ENCODE measurements around the gene MICAL3. TPM values are rescaled to one million over a fixed set of nuclear protein-coding genes. Genes with fewer than 3 reads are reported as not detected.

MICAL3 gene
- total RNA-seq, 4 donors from 2014 or later, result 15.8 to 45.4 (median 31.6) TPM

DNA sequence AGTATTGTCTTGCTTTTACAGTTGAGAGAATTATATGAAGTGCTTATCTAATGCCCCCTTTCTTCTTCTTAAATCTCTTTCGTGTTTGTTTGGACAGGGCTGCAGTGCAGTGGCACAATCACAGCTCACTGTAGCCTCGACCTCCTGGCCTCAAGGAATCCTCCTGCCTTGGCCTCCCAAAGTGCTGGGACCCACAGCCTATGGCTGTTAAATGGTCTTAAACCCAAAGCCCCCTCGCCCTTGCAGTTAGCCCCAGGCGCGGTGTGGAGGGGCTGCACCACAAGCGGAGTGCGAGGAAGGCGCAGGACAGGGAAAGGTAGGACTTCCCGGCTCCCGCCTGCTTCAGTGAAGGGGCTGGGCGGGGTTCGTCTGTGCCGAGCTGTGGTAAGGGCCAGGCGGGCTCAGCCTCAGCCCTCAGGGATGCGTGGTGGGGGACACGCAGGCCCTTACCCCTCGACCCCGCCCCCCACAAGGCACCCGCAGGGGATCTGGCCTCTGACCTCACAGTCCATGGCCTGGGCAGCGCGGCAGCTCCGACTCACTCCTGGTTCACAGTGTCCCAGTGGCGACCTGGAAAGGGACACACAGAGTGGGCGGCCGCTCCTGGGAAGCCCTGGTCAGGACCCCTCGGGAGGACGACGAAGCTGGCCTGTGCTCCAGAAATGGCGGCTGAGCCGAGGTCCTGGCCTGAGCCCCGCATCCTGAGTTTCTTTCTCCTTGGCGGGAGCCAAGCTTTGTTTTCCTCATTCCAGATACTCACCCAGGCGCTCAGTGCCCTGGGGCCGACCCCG, 274.6 kb downstream of the MICAL3 start:
- TF ChIP-seq, protein P1, sequence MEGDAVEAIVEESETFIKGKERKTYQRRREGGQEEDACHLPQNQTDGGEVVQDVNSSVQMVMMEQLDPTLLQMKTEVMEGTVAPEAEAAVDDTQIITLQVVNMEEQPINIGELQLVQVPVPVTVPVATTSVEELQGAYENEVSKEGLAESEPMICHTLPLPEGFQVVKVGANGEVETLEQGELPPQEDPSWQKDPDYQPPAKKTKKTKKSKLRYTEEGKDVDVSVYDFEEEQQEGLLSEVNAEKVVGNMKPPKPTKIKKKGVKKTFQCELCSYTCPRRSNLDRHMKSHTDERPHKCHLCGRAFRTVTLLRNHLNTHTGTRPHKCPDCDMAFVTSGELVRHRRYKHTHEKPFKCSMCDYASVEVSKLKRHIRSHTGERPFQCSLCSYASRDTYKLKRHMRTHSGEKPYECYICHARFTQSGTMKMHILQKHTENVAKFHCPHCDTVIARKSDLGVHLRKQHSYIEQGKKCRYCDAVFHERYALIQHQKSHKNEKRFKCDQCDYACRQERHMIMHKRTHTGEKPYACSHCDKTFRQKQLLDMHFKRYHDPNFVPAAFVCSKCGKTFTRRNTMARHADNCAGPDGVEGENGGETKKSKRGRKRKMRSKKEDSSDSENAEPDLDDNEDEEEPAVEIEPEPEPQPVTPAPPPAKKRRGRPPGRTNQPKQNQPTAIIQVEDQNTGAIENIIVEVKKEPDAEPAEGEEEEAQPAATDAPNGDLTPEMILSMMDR (IDR thresholded peaks at IDR 0.05; ENCODE audit: low read depth), result no peak

DNA sequence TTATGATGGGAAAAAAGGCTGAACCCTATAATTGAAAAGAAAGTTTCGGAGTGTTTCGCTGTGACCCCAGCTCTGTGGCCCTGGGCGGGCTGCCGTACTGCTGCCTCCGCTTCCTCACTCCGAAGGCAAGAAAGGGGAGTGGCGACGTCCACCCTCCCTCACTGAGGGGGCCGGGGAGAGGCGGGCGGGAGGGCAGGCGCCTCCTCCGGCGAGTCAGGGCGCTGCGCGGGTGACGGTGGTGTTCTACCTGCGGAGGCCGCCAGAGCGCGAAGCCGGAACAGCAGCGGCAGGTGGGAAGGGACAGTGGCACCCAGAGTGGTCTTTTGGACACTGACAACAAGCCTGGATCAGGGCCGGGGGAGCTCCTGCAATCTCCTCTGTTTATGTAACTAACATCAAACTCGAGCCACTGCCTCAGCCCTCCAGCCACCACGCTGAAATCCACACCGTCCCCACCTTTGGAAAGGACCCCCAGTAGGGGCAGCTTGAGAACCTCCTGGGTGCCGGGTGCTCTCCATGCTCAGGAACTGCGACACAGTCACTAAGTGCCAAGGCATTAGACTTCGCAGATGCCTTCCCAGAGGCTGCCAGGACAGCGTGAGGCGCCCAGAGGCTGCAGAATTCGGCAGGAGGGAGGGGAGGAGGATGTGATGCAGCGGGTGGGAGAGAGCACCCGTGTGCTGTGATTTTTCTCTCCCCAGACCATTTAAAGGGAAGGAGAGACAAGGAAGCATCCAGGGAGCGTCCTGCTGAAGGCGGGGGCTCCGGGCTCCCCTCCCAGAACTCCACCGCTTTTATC, 275.6 kb downstream of the MICAL3 start:
- TF ChIP-seq, protein P1 (IDR thresholded peaks at IDR 0.05; ENCODE audit: low read depth), result no peak

DNA sequence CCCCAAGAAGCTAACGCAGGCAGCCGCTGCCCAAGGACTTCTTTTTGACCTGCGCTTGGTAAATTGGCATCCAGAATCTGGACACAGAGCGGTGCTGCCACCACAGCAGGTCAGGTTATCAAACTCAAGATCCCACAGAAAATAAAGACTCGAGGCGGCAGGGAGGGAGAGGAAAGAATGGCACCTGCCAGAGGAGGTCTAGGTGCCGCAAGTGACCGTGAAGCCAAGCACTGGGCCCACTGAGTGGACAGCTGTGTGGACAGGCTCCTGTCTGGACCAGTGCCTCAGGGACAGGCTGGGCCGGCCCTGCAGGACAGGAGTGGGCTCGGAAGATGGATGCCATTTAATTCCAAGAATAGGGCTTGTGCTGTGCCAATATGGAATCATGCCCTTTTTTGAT, 277.4 kb downstream of the MICAL3 start:
- TF ChIP-seq, protein P1 (IDR thresholded peaks at IDR 0.05; ENCODE audit: low read depth), result no peak

- TF ChIP-seq, protein P1 (IDR thresholded peaks at IDR 0.05; ENCODE audit: low read depth), result no peak
Measured at GRCh38 chr22:17744430-17744829, 279.9 kb downstream of the MICAL3 start.

GRCh38 chr22:17743661-17744411, 280.5 kb downstream of the MICAL3 start:
- TF ChIP-seq, protein P1 (IDR thresholded peaks at IDR 0.05; ENCODE audit: low read depth), result no peak

- TF ChIP-seq, protein P1 (IDR thresholded peaks at IDR 0.05; ENCODE audit: low read depth), result no peak
Measured at GRCh38 chr22:17742527-17742902, 281.8 kb downstream of the MICAL3 start.

All from subcutaneous adipose tissue (tissue), 4 donors.